Right lobe of liver (tissue), 6 donors: ENCODE data around the gene QTRT2. TPM values are rescaled to one million over a fixed set of nuclear protein-coding genes. Genes with fewer than 3 reads are reported as not detected.
A peak's percentile ranks its signal among the peaks of the same experiment; 100 is the strongest.

Experiments used
- ATAC-seq, 4 donors: fragments of 200-7000 bp; cut with Tn5 transposase; one replicate each; pipeline ENCODE4 v1.9.1; 2020; ENCODE audit warnings: mild to moderate bottlenecking in 4 of 4, moderate library complexity in 4 of 4
- DNase-seq, 3 donors: peaks; one replicate each; pipeline ENCODE4 v3.0.0-alpha.2; 2020
- H3K27ac ChIP-seq, 3 donors: fragments of 200-600 bp; one replicate each; pipeline ENCODE4 v1.8.0; 2022
- H3K27me3 ChIP-seq, 2 donors: fragments of 200-600 bp; one replicate each; pipeline ENCODE4 v1.8.0; 2022
- H3K36me3 ChIP-seq, 4 donors: fragments of 200-600 bp; sonication (generic) in 1 of 4; one replicate each; pipeline versions ENCODE4 v1.5.1 to v1.8.0; 2017 to 2022; ENCODE audit warnings: control low read depth in 1 of 4
- H3K4me1 ChIP-seq, 4 donors: fragments of 200-600 bp; sonication (generic) in 1 of 4; one replicate each; pipeline versions ENCODE4 v1.5.1 to v1.8.0; 2017 to 2022; ENCODE audit warnings: control low read depth in 1 of 4
- H3K4me3 ChIP-seq, 3 donors: fragments of 200-600 bp; one replicate each; pipeline ENCODE4 v1.8.0; 2022
- H3K9me3 ChIP-seq, 4 donors: fragments of 200-600 bp; sonication (generic) in 1 of 4; one replicate each; pipeline versions ENCODE4 v1.5.1 to v1.8.0; 2017 to 2022; ENCODE audit warnings: control low read depth in 1 of 4
- CTCF ChIP-seq, 4 donors: fragments of 200-600 bp in 3 of 4; fragments of 450-650 bp in 1 of 4; IDR thresholded peaks; one replicate each; pipeline versions ENCODE4 v1.5.1 to v1.8.0; 2016 to 2022; ENCODE audit warnings: antibody characterized with exemption in 4 of 4, mild to moderate bottlenecking in 2 of 4
- POLR2A ChIP-seq: fragments of 450-650 bp; IDR thresholded peaks from one replicate; pipeline ENCODE4 v1.6.1; 2017; ENCODE audit warnings: antibody characterized with exemption, mild to moderate bottlenecking
- WGBS: methylation state at CpG from one replicate; pipeline ENCODE4 v1.1.6; 2018; ENCODE audit warnings: low coverage, low lambda C conversion rate; ENCODE audit not compliant: insufficient coverage; ENCODE audit errors: missing lambda C conversion rate; 5-methylcytosine and 5-hydroxymethylcytosine counted together
- intact Hi-C, 2 donors: fragments of 100-400 bp; cut with DNase I; formaldehyde crosslinking; loops; one replicate each; pipeline versions ENCODE4 v1.11.2 to v1.14.1; 2022
- total RNA-seq, 6 experiments: library from RNA; depleted of rRNA in 2 of 6; stranded (reverse); fragments of >200 nt in 2 of 6; fragmentation: NEBNext Ultra II Directional in 3 of 6; extraction: Animal tissue kit (Norgen Biotek cat#: 25700) in 3 of 6; gene quantifications; one replicate each; pipeline versions ENCODE4 v1.1.0 to v1.2.4, GENCODE V29; 2016 to 2023
- donor health status: DM: no; HTN: yes; CAD: no.
- donor health status: DM: no; HTN: no; CAD: no.
- donor health status: DM: no; HTN: no; CAD: no.
- donor health status: DM: no; HTN: yes; CAD: no.
- donor health status: DM: no; HTN: yes; CAD: no.

The QTRT2 gene
- total RNA-seq, 6 experiments from 2014 or later, result 6.3 to 9.8 (median 7.8) TPM

GRCh38 chr3:114079761-114080160, 23.2 kb downstream of the QTRT2 start:
- 60% methylated on average over 5 of the region's 5 CpGs for WGBS
- no peak overlapping the region for H3K27ac ChIP-seq
- H3K9me3 ChIP-seq, result no peaks in the 10 kb centered on the region
- TF ChIP-seq CTCF (IDR thresholded peaks at IDR 0.05), result no peak
- TF ChIP-seq POLR2A, result no peak
- H3K27me3 ChIP-seq, result no peaks in the 10 kb centered on the region
- peaks cover 0 to 54% (median 18%) of the 10 kb centered on the region in 4 donors for H3K36me3 ChIP-seq
- H3K4me3 ChIP-seq, result no peak overlapping the region
- intact Hi-C loops, result no loop called here
- no peak for DNase-seq
- H3K4me1 ChIP-seq, result no peaks in the 10 kb centered on the region
- peak in 1 of 4 donors; percentile 45 for ATAC-seq

GRCh38 chr3:114080201-114080600, 23.7 kb downstream of the QTRT2 start:
- no peak overlapping the region for H3K27ac ChIP-seq

GRCh38 chr3:114081037-114081436, 24.5 kb downstream of the QTRT2 start:
- H3K36me3 ChIP-seq, result peaks cover 0 to 49% (median 14%) of the 10 kb centered on the region in 4 donors
- no peak for DNase-seq

More at GRCh38 chr3:114080201-114080600, 23.7 kb downstream of the QTRT2 start:
- Histone ChIP-seq H3K4me3 (no peak overlapping the region), H3K4me1 (no peaks in the 10 kb centered on the region), H3K9me3 (no peaks in the 10 kb centered on the region), H3K36me3 (peaks cover 0 to 51% (median 17%) of the 10 kb centered on the region in 4 donors), H3K27me3 (no peaks in the 10 kb centered on the region)
- TF ChIP-seq POLR2A (no peak), CTCF (IDR thresholded peaks at IDR 0.05) (no peak)
- DNase-seq (no peak), ATAC-seq (no peak)
- intact Hi-C loops, result no loop called here

GRCh38 chr3:114083112-114083511, 26.6 kb downstream of the QTRT2 start:
- H3K36me3 ChIP-seq, result peaks cover 0 to 44% (median 11%) of the 10 kb centered on the region in 4 donors
- H3K27ac ChIP-seq, result no peak overlapping the region
- H3K4me1 ChIP-seq, result no peaks in the 10 kb centered on the region
- H3K4me3 ChIP-seq, result no peak overlapping the region
- no peak for TF ChIP-seq POLR2A
- TF ChIP-seq CTCF (IDR thresholded peaks at IDR 0.05), result no peak
- no peaks in the 10 kb centered on the region for H3K27me3 ChIP-seq
- DNase-seq (no peak), ATAC-seq (no peak)
- no peaks in the 10 kb centered on the region for H3K9me3 ChIP-seq
- intact Hi-C loops, result no loop called here
- WGBS, result 90% methylated on average over 2 of the region's 2 CpGs

More at GRCh38 chr3:114081037-114081436, 24.5 kb downstream of the QTRT2 start:
- H3K27ac ChIP-seq, result no peak overlapping the region
- intact Hi-C loops, result no loop called here
- no peaks in the 10 kb centered on the region for H3K4me1 ChIP-seq
- no peaks in the 10 kb centered on the region for H3K27me3 ChIP-seq
- no peak for TF ChIP-seq CTCF (IDR thresholded peaks at IDR 0.05)
- TF ChIP-seq POLR2A, result no peak
- H3K4me3 ChIP-seq, result no peak overlapping the region
- no peak for ATAC-seq
- no peaks in the 10 kb centered on the region for H3K9me3 ChIP-seq

GRCh38 chr3:114086356-114086755, 29.8 kb downstream of the QTRT2 start:
- Histone ChIP-seq H3K27ac (no peak overlapping the region), H3K27me3 (no peaks in the 10 kb centered on the region), H3K9me3 (no peaks in the 10 kb centered on the region), H3K36me3 (peaks cover 0 to 34% (median 5%) of the 10 kb centered on the region in 4 donors), H3K4me1 (no peaks in the 10 kb centered on the region), H3K4me3 (no peak overlapping the region)
- WGBS, result 82% methylated on average over 2 of the region's 2 CpGs
- no peak for DNase-seq
- no peak for ATAC-seq
- no peak for TF ChIP-seq CTCF (IDR thresholded peaks at IDR 0.05)
- no peak for TF ChIP-seq POLR2A
- intact Hi-C loops, result no loop called here
